PC-9 (cell line): Measurements from ENCODE around the gene SMIM17.

Source experiments
- CTCF ChIP-seq: fragments of 200-600 bp; sonication (generic); conservative IDR thresholded peaks from 2 replicates; pipeline ENCODE4 v1.6.1; 2017; ENCODE audit warnings: mixed run types, antibody characterized with exemption, mild to moderate bottlenecking, moderate library complexity
- EZH2 ChIP-seq: fragments of 200-600 bp; sonication (generic); IDR thresholded peaks from 2 replicates; pipeline ENCODE4 v1.8.0; 2017; ENCODE audit warnings: antibody characterized with exemption, low read depth

GRCh38 chr19:56701895-56702294 lies 58.9 kb downstream of the SMIM17 start:
- TF ChIP-seq CTCF = no peak
- TF ChIP-seq EZH2 = no peak
